SK-N-SH (cell line): ENCODE results near the gene PER2. TPM values are rescaled to one million over a fixed set of nuclear protein-coding genes. Genes with fewer than 3 reads are reported as not detected.

Experiments
- CTCF ChIA-PET: fragments of 300-600, 350-600 bp; formaldehyde crosslinking; extraction: SDS; loops from one replicate; lab custom pipeline; 2021; lab: Yijun Ruan, JAX
- POLR2A ChIA-PET: fragments of 350-600 bp; sonication (Branson Sonifier 250); formaldehyde crosslinking; extraction: SDS; loops from one replicate; lab custom pipeline; 2020; ENCODE audit warnings: antibody characterized with exemption, inconsistent platforms; lab: Yijun Ruan, JAX
- DNase-seq: peaks from one replicate; pipeline ENCODE4 v3.0.0; 2012
- H2AFZ ChIP-seq: fragments of 200-600 bp; sonication (generic); 2 replicates; pipeline ENCODE4 v1.8.1; 2016; ENCODE audit warnings: antibody characterized with exemption, mild to moderate bottlenecking, low read depth
- H3F3A ChIP-seq: fragments of 200-600 bp; sonication (generic); replicated peaks from 2 replicates; pipeline ENCODE3; 2016; ENCODE audit warnings: antibody characterized with exemption, mild to moderate bottlenecking; ENCODE audit not compliant: insufficient read depth
- H3K27ac ChIP-seq, 2 experiments: fragments of 200-500 bp in 1 of 2; fragments of 200-600 bp in 1 of 2; sonication (Bioruptor generic) in 1 of 2; sonication (generic), shearing (Covaris generic) in 1 of 2; 2 replicates each; pipeline versions ENCODE4 v1.5.1 to v1.6.1; 2014 to 2016; ENCODE audit warnings: low read depth in 2 of 2, inconsistent platforms in 1 of 2, low read length in 1 of 2, mild to moderate bottlenecking in 1 of 2, mixed read lengths in 1 of 2
- H3K27me3 ChIP-seq: fragments of 200-600 bp; sonication (generic), shearing (Covaris generic); 2 replicates; pipeline ENCODE4 v1.6.1; 2016; ENCODE audit warnings: mixed run types; ENCODE audit not compliant: insufficient read depth
- H3K36me3 ChIP-seq, 2 experiments: fragments of 200-500 bp in 1 of 2; fragments of 200-600 bp in 1 of 2; sonication (Bioruptor generic) in 1 of 2; sonication (generic) in 1 of 2; replicated peaks in 1 of 2; 2 replicates each; pipeline versions ENCODE3 to v1.5.1; 2014 to 2016; ENCODE audit warnings: low read length in 1 of 2, mild to moderate bottlenecking in 1 of 2; ENCODE audit not compliant: insufficient read depth in 2 of 2, control insufficient read depth in 1 of 2
- H3K4me1 ChIP-seq, 2 experiments: fragments of 200-500 bp in 1 of 2; fragments of 200-600 bp in 1 of 2; sonication (Bioruptor generic) in 1 of 2; sonication (generic), shearing (Covaris generic) in 1 of 2; 2 replicates each; pipeline versions ENCODE4 v1.5.1 to v1.6.1; 2014 to 2016; ENCODE audit warnings: low read depth in 1 of 2, low read length in 1 of 2, mixed run types in 1 of 2; ENCODE audit not compliant: insufficient read depth in 2 of 2, control insufficient read depth in 1 of 2
- H3K4me2 ChIP-seq: fragments of 200-600 bp; sonication (generic), shearing (Covaris generic); 2 replicates; pipeline ENCODE4 v1.6.1; 2017; ENCODE audit warnings: mixed run types
- H3K4me3 ChIP-seq, 2 experiments: fragments of 200-500 bp in 1 of 2; fragments of 200-600 bp in 1 of 2; sonication (Bioruptor generic) in 1 of 2; sonication (generic), shearing (Covaris generic) in 1 of 2; 2 replicates each; pipeline versions ENCODE4 v1.5.1 to v1.8.1; 2014 to 2016; ENCODE audit warnings: low read depth in 2 of 2, inconsistent platforms in 1 of 2, low read length in 1 of 2, mild to moderate bottlenecking in 1 of 2, mixed read lengths in 1 of 2, moderate library complexity in 1 of 2
- H3K79me2 ChIP-seq: fragments of 200-600 bp; sonication (generic); 2 replicates; pipeline ENCODE4 v1.8.1; 2017; ENCODE audit warnings: mild to moderate bottlenecking; ENCODE audit not compliant: insufficient read depth
- H3K9ac ChIP-seq: fragments of 200-600 bp; sonication (generic); 2 replicates; pipeline ENCODE4 v1.6.1; 2017; ENCODE audit warnings: mixed run types
- H3K9me2 ChIP-seq: fragments of 200-600 bp; sonication (generic); 2 replicates; pipeline ENCODE4 v1.6.1; 2017; ENCODE audit warnings: mixed run types
- H3K9me3 ChIP-seq: fragments of 200-600 bp; sonication (generic); 2 replicates; pipeline ENCODE4 v1.6.1; 2017; ENCODE audit warnings: mixed run types, mild to moderate bottlenecking, moderate library complexity
- H4K20me1 ChIP-seq: fragments of 200-600 bp; sonication (generic); 2 replicates; pipeline ENCODE4 v1.6.1; 2017; ENCODE audit warnings: mild to moderate bottlenecking, mixed run types; ENCODE audit not compliant: insufficient read depth
- FOSL2 ChIP-seq: IDR thresholded peaks from 2 replicates; pipeline ENCODE4 v1.4.0; 2012; ENCODE audit warnings: low read depth, mild to moderate bottlenecking, moderate library complexity, borderline replicate concordance
- FOXM1 ChIP-seq: IDR thresholded peaks from 2 replicates; pipeline ENCODE4 v1.4.0; 2012; ENCODE audit warnings: low read depth, mild to moderate bottlenecking
- RAD21 ChIP-seq: IDR thresholded peaks from 2 replicates; pipeline ENCODE4 v1.6.1; 2012; ENCODE audit warnings: mild to moderate bottlenecking, low read length
- SIN3A ChIP-seq: IDR thresholded peaks from 2 replicates; pipeline ENCODE4 v1.6.1; 2012; ENCODE audit warnings: low read depth, mild to moderate bottlenecking, low read length, moderate library complexity, borderline replicate concordance
- TAF1 ChIP-seq: IDR thresholded peaks from 2 replicates; pipeline ENCODE4 v1.6.1; 2012; ENCODE audit warnings: low read depth, mild to moderate bottlenecking, low read length, moderate library complexity, borderline replicate concordance
- TCF12 ChIP-seq: IDR thresholded peaks from 2 replicates; pipeline ENCODE4 v1.4.0; 2012
- TEAD4 ChIP-seq: IDR thresholded peaks from 2 replicates; pipeline ENCODE4 v1.4.0; 2012; ENCODE audit warnings: mild to moderate bottlenecking, borderline replicate concordance; ENCODE audit not compliant: insufficient read depth
- YY1 ChIP-seq: IDR thresholded peaks from 2 replicates; pipeline ENCODE4 v1.4.0; 2012; ENCODE audit warnings: low read depth, mild to moderate bottlenecking
- WGBS: methylation state at CpG from one replicate; pipeline ENCODE4 v1.1.6; 2017; ENCODE audit warnings: low lambda C conversion rate; 5-methylcytosine and 5-hydroxymethylcytosine counted together
- polyA plus RNA-seq, 3 experiments: library from polyadenylated mRNA; depleted of rRNA; stranded (reverse); fragments of >200 nt; gene quantifications; 2 replicates each; pipeline ENCODE4 v1.2.3, GENCODE V29; 2012
- TF ChIP-seq, protein P1 (sequence below): IDR thresholded peaks from 2 replicates; pipeline ENCODE4; 2012
- TF ChIP-seq, protein P2 (sequence below): IDR thresholded peaks from 2 replicates; pipeline ENCODE4 v1.4.0; 2012; ENCODE audit warnings: low read depth, borderline replicate concordance
- TF ChIP-seq, protein P3 (sequence below): IDR thresholded peaks from 2 replicates; pipeline ENCODE4 v1.4.0; 2012; ENCODE audit warnings: low read depth
- TF ChIP-seq, protein P4 (sequence below): IDR thresholded peaks from 2 replicates; pipeline ENCODE4 v1.6.1; 2012; ENCODE audit warnings: mild to moderate bottlenecking, low read depth, low read length, moderate library complexity
- TF ChIP-seq, protein P5 (sequence below): fragments of 150-350 bp; IDR thresholded peaks from 2 replicates; pipeline ENCODE4 v1.6.1; 2017; ENCODE audit warnings: antibody characterized with exemption, low read length, low read depth, borderline replicate concordance

Gene PER2
- polyA plus RNA-seq, 1 of the 3 experiments (the other 2 are of a cell fraction) = 0.82 TPM

DNA sequence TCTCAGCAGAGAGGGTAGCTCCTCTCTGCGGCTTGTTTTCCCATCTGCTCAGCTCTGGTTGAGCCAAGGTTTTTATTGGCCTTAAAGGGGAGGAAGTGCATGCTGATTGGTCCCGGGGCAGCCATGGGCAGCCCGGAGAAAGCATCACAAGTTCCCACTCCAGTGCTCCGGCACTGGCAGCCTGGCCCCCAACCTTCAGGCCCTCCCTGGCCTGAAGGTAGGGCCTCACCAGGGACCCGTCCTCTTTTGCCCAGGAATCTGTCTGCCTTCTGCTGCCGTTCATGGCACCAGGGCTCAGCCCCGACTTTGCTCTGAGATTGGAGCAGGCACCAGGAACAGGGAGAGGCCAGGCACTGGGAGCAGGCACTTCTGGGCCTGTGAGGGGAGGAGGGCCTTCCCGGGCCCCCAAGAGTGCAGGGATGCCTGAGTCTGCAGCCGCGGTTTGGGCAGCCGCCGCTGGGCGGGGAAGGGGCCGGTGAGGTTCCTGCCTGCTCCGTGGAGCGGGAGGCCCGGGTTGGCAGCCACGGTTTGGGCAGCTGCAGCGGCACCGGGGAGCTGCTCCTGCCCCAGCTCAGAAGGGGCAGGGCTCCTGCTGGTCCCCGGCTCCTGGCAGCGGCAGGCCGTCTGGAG is 67.4 kb downstream of the PER2 start (continued):
- TF ChIP-seq FOXM1 = no peak
- TF ChIP-seq, protein P1, sequence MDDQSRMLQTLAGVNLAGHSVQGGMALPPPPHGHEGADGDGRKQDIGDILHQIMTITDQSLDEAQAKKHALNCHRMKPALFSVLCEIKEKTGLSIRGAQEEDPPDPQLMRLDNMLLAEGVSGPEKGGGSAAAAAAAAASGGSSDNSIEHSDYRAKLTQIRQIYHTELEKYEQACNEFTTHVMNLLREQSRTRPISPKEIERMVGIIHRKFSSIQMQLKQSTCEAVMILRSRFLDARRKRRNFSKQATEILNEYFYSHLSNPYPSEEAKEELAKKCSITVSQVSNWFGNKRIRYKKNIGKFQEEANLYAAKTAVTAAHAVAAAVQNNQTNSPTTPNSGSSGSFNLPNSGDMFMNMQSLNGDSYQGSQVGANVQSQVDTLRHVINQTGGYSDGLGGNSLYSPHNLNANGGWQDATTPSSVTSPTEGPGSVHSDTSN = no peak
- TF ChIP-seq FOSL2 = no peak
- TF ChIP-seq, protein P2, sequence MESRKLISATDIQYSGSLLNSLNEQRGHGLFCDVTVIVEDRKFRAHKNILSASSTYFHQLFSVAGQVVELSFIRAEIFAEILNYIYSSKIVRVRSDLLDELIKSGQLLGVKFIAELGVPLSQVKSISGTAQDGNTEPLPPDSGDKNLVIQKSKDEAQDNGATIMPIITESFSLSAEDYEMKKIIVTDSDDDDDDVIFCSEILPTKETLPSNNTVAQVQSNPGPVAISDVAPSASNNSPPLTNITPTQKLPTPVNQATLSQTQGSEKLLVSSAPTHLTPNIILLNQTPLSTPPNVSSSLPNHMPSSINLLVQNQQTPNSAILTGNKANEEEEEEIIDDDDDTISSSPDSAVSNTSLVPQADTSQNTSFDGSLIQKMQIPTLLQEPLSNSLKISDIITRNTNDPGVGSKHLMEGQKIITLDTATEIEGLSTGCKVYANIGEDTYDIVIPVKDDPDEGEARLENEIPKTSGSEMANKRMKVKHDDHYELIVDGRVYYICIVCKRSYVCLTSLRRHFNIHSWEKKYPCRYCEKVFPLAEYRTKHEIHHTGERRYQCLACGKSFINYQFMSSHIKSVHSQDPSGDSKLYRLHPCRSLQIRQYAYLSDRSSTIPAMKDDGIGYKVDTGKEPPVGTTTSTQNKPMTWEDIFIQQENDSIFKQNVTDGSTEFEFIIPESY = no peak
- TF ChIP-seq SIN3A = no peak
- no peak for TF ChIP-seq YY1

DNA sequence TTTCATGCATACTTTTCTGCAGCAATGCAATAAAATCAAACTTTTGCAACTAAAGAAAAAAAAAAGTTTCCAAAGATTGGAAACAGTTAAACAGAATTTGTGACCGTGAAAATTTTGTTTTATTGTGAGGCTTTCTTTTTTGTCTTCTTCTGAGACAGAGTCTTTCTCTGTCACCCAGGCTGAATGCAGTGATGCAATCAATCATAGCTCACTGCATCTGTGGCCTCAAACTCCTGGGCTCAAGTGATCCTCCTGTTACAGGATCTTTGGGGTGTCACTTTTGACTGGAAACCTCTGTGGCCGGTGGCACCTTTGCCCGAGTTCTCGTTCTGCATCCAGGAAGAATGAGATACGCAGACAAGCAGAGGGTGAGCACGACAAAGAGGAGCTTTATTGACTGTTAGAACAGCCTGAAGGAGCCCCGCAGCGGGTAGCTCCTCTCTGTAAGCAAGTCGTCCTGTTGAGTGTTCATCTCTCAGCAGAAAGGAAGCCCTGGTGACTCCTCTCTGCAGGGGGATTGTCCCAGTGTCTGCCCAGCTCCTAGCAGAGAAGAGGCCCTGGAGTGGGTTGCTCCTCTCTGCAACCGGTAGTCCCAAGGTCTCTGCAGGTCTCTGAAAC is 68.0 kb downstream of the PER2 start:
- no peaks in the 10 kb centered on the region for H4K20me1 ChIP-seq
- POLR2A ChIA-PET = interaction anchor here (0.6 kb wide), 1 partner anchor 448 kb away, joined by 3 read pairs; no protein-coding TSS in a partner anchor
- no peaks in the 10 kb centered on the region for H3K9me3 ChIP-seq
- no peaks in the 10 kb centered on the region; a peak in 1 of 4 replicates for H3K4me1 ChIP-seq
- H3K27ac ChIP-seq = no peak overlapping the region
- no peak overlapping the region for H2AFZ ChIP-seq
- no peak overlapping the region for H3K9ac ChIP-seq
- no peaks in the 10 kb centered on the region for H3K79me2 ChIP-seq
- H3K36me3 ChIP-seq = no peaks in the 10 kb centered on the region
- DNase-seq = no peak
- TF ChIP-seq, protein P1 = no peak
- no peaks in the 10 kb centered on the region for H3F3A ChIP-seq
- no peak overlapping the region for H3K4me2 ChIP-seq
- H3K27me3 ChIP-seq = no peaks in the 10 kb centered on the region
- H3K4me3 ChIP-seq = no peak overlapping the region
- CTCF ChIA-PET = interaction anchor here (0.8 to 1.5 kb wide), 2 partner anchors 28 to 362 kb away, joined by 3 to 4 read pairs; no protein-coding TSS in a partner anchor
- WGBS = 61% methylated on average over 6 of the region's 10 CpGs
- no peaks in the 10 kb centered on the region for H3K9me2 ChIP-seq

DNA sequence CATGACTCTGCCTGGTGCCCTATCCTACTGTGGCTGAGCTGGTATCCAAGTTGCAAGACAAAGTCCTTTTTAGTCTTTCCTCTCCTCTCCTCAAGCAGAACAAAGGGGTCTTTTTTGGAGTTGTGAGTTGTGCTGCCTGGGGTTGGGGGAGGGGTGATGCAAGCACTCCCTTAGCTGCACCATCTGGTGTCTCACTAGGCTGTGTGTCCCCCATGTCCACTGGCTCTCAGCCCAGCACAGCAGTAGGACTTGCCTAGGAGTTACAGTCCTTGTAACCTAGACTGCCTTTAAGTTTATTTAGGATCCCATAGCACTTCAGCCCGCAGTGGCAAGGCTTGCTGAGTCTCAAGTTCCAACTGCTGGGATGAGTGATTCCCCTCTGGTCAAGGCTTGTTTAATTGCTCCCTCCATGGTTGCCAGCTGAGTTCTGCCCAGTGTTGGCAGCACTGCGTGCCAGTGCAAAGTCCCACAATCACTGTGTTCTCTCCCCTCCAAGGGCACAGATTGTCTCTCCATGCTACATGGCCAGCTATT is 71.7 kb downstream of the PER2 start:
- no peaks in the 10 kb centered on the region for H4K20me1 ChIP-seq
- no peak overlapping the region for H3K9ac ChIP-seq
- no peaks in the 10 kb centered on the region for H3F3A ChIP-seq
- H2AFZ ChIP-seq = no peak overlapping the region
- no peaks in the 10 kb centered on the region for H3K9me2 ChIP-seq
- no peaks in the 10 kb centered on the region for H3K79me2 ChIP-seq
- no peaks in the 10 kb centered on the region for H3K27me3 ChIP-seq
- no peak overlapping the region for H3K4me2 ChIP-seq
- no peak overlapping the region for H3K4me3 ChIP-seq
- DNase-seq = no peak
- no peaks in the 10 kb centered on the region; a peak in 1 of 4 replicates for H3K4me1 ChIP-seq
- H3K27ac ChIP-seq = no peak overlapping the region
- H3K36me3 ChIP-seq = no peaks in the 10 kb centered on the region
- POLR2A ChIA-PET = no interaction called here
- WGBS = 33% methylated on average over 1 of the region's 2 CpGs
- TF ChIP-seq TEAD4 = no peak
- TF ChIP-seq TCF12 = no peak
- TF ChIP-seq RAD21 = no peak
- TF ChIP-seq, protein P3, sequence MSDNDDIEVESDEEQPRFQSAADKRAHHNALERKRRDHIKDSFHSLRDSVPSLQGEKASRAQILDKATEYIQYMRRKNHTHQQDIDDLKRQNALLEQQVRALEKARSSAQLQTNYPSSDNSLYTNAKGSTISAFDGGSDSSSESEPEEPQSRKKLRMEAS = no peak
- TF ChIP-seq, protein P4, sequence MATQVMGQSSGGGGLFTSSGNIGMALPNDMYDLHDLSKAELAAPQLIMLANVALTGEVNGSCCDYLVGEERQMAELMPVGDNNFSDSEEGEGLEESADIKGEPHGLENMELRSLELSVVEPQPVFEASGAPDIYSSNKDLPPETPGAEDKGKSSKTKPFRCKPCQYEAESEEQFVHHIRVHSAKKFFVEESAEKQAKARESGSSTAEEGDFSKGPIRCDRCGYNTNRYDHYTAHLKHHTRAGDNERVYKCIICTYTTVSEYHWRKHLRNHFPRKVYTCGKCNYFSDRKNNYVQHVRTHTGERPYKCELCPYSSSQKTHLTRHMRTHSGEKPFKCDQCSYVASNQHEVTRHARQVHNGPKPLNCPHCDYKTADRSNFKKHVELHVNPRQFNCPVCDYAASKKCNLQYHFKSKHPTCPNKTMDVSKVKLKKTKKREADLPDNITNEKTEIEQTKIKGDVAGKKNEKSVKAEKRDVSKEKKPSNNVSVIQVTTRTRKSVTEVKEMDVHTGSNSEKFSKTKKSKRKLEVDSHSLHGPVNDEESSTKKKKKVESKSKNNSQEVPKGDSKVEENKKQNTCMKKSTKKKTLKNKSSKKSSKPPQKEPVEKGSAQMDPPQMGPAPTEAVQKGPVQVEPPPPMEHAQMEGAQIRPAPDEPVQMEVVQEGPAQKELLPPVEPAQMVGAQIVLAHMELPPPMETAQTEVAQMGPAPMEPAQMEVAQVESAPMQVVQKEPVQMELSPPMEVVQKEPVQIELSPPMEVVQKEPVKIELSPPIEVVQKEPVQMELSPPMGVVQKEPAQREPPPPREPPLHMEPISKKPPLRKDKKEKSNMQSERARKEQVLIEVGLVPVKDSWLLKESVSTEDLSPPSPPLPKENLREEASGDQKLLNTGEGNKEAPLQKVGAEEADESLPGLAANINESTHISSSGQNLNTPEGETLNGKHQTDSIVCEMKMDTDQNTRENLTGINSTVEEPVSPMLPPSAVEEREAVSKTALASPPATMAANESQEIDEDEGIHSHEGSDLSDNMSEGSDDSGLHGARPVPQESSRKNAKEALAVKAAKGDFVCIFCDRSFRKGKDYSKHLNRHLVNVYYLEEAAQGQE = no peak
- TF ChIP-seq FOSL2 = no peak
- TF ChIP-seq, protein P5, sequence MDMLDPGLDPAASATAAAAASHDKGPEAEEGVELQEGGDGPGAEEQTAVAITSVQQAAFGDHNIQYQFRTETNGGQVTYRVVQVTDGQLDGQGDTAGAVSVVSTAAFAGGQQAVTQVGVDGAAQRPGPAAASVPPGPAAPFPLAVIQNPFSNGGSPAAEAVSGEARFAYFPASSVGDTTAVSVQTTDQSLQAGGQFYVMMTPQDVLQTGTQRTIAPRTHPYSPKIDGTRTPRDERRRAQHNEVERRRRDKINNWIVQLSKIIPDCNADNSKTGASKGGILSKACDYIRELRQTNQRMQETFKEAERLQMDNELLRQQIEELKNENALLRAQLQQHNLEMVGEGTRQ = no peak
- TF ChIP-seq TAF1 = no peak
- no peaks in the 10 kb centered on the region for H3K9me3 ChIP-seq
- CTCF ChIA-PET = interaction anchor here (0.6 to 0.8 kb wide), 2 partner anchors 35 to 56 kb away, joined by 3 read pairs; no protein-coding TSS in a partner anchor
